HG03469 (cell line): ENCODE data around the gene EFL1.
"Not testable (repeated sequence)": the region's sequence is repeated elsewhere in the genome, so short reads cannot be mapped to it uniquely, and the experiment has no call there.

ENCODE experiments used
- ATAC-seq: cut with Tn5 transposase; IDR thresholded peaks from one replicate; pipeline ENCODE4 v1.9.1; 2021; ENCODE audit warnings: mild to moderate bottlenecking, moderate library complexity, moderate number of reproducible peaks; ENCODE audit not compliant: unreplicated experiment

The EFL1 gene

GRCh38 chr15:82262422-82263026 is at the start of gene EFL1, which contains the start of gene SAXO2:
Gene EFL1, minus strand, starts transcription at chr15:82262734. Its CDS starts 956 bp downstream, at chr15:82261778.
Gene SAXO2, plus strand, starts transcription at chr15:82262818. Its CDS starts 62 bp downstream, at chr15:82262880.
- peak; percentile 90 for ATAC-seq

- ATAC-seq, result not testable (repeated sequence)
These were observed 48.8 kb upstream of the EFL1 start for GRCh38 chr15:82311321-82311720.

DNA sequence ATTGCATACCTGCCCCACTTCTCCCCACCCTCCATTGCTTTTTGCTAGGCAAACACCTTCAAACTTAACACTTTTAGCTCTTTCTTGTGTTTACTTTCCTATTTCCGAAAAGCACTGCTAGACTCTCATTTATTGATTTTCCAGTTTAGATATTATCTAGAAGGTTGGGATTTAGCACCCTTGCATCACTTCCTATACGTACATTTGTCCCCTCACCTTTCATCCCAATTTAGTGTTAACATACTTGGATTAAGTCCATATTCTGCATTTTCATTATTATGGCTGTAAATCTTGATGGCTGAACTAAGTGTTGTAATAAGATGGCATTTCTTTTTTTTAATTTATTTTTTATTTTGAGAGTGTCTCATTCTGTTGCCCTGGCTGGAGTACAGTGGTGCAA is 47.3 kb upstream of the EFL1 start:
- ATAC-seq, result no peak

DNA sequence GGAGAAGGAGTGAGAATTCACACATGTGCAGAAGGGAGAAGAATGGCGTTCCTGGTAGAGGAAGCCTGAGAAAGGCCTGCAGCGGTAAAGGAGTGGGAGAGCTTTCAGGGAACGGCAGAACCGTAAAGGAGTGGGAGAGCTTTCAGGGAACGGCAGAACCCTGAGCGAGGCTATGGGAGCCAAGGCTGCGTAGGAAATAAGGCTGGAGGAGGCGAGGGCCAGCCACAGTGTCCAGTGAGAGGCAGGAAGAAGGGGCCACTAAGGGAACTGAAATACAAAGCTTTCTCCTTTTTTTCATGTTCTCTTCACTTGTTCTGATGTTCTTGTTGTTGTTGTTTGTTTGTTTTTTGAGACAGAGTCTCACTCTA is 45.2 kb upstream of the EFL1 start:
- no peak for ATAC-seq

GRCh38 chr15:82306791-82307713 is 44.5 kb upstream of the EFL1 start:
- no peak for ATAC-seq

- ATAC-seq, result no peak
These were observed 43.1 kb upstream of the EFL1 start for GRCh38 chr15:82305621-82306048.

GRCh38 chr15:82304778-82305090 is 42.2 kb upstream of the EFL1 start:
- no peak for ATAC-seq

DNA sequence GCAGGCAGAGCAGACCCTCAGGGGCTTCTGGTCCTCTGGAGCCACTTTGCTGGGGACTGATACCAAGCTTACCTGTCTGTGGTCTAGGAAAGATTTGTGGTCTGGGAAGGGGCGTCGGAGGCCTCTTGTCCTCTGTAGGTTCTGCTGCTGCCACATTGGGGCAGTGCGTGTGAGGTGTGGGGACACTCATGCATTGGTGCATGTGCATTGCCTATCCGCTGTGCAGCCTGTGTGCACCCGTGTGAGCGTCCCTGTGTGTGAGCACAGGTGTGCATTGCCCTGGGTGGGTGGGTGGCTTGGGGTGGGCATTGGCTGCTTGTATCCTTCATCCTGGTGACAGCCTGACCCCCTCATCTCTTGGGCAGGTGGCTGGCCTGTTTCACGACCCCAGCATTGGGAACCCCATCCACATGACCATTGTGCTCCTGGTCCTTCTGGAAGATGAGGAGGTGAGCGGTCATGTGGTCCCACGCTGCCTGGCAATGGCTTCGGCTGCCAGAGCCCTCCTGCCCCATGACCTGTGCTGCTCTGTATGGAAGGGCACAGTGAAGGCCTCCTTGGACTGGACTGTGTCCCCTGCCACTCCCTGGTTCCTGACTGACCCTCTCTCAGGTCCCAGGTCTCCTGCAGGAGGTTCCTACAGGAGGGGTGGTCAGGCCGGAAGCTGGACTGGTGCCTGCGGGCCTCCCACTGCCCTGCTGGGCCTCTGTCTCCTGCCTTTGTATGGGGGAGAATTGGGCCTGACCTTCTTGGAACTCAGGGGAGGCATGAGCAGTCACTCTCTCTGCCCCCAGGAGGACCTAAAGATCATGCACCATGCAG is 41.6 kb upstream of the EFL1 start:
- ATAC-seq, result no peak

DNA sequence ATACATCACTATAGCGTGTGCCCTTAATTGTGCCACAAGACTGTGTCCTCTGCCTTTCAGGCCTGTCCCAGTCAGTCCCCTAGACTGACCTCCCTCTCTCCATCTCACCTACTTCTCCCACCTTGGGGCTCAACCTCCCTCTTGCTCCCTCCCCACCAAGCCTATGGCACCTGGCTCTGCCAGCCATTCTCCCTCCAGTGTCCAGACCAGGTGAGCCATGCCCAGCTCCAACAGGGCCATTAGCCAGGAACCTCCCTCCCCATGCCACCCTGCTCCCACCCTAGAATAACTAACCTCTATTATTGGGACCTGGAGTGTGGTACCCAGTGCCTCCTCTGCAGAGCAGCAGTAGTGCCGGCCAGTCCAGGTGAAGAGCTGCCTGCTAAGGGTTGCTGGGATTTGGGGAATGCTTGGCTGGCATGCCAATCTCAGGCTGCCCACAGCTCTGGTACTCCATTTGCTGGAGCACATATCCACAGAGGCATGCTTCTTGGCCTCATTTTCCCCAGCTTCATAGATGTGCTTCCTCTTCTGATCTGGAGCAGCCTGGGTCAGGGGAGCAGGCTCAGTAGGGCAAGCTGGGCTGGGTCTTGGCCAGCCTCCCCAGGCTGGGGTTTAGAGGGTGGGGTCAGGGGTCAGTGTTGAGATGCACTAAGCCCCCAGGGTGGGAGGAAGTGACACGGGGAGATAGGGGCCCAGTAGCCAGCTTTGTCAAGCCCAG is 38.9 kb upstream of the EFL1 start:
- ATAC-seq, result no peak

GRCh38 chr15:82300883-82301282 is 38.3 kb upstream of the EFL1 start:
- ATAC-seq, result no peak

DNA sequence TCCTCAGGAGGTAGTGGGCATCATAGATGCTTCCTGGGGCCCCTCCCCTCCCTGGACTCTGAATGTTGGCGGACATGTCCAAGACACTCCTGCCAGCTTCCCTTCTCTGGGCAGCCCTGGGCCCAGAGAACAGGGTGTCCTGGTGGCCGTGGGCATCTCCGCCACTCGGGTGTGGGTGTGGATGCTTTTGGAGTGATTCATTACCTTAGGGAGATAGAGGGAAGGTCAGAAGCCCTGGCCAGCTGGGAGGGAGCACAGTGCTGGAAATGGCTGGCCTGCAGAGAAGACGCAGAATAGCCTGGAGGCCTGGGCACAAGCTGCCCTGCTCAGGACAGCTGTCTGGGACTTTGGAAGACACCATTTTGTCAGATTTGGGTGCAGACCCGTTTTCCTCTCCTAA is 37.8 kb upstream of the EFL1 start:
- not testable (repeated sequence) for ATAC-seq

DNA sequence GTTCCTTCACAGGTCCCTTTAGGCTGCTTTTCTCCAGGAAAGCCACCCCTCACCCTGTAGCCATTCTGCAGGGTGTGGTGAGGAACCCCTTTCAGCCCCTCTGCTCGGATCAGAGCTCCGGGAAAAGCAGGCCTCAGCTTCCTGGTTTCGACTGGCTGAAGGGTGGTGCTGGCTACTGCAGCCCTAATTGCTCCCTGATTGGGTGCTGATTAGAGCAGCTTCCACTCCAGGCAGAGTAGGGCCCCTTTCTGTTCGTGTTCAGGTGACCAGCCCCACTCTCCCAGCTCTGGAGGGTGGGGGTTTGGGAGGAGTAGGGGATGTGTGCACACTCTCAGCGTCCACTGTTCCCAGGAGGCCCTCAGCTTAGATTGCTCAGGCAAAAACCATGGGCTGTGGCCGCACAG is 37.0 kb upstream of the EFL1 start:
- ATAC-seq, result not testable (repeated sequence)

DNA sequence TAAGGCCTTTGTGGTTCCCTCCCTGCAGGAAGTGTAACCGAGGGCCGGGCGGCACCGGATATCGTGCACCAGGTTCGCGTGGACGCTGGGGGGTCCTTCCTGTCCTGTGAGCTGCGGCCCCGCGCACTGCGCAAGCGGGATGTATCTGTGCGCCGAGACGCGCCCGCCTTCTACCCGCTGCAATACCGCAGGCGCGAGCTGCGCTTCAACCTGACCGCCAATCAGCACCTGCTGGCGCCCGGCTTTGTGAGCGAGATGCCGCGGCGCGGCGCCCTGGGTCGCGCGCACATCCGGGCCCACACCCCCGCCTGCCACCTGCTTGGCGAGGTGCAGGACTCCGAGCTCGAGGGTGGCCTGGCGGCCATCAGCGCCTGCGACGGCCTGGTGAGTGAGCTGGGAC is 36.0 kb upstream of the EFL1 start:
- ATAC-seq, result no peak

DNA sequence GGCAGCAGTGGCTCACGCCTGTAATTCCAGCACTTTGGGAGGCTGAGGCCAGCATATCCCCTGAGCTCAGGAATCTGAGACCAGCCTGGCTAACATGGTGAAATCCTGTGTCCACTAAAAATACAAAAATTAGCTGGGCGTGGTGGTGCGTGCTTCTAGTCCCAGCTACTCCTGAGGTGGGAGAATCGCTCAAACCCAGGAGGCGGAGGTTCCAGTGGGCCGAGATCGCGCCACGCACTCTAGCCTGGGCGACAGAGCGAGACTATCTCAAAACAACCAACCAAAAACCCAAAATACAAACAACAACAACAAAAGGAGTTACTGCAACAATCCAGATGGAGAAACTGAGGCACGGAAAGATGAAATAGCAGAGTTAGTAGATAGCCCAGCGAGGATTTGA is 35.5 kb upstream of the EFL1 start:
- ATAC-seq, result no peak

DNA sequence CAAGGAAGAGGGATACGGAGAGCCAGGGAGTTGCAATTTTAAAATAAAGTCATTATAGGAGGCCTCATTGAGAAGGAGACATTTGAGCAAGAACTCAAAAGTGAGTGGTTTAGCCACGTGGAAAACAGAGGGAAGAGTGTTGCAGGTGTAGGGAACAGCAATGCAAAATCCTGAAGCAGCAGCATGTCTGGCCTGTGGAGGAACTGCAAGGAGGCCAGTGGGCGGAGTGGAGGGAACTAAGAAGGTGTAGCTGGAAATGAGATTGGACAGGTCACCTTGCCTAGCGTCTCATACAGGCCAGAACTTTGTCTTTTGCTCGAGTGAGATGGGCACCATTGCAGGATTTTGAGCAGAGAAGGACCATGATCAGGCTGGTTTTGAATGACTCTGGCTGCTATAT is 35.0 kb upstream of the EFL1 start:
- ATAC-seq, result no peak

DNA sequence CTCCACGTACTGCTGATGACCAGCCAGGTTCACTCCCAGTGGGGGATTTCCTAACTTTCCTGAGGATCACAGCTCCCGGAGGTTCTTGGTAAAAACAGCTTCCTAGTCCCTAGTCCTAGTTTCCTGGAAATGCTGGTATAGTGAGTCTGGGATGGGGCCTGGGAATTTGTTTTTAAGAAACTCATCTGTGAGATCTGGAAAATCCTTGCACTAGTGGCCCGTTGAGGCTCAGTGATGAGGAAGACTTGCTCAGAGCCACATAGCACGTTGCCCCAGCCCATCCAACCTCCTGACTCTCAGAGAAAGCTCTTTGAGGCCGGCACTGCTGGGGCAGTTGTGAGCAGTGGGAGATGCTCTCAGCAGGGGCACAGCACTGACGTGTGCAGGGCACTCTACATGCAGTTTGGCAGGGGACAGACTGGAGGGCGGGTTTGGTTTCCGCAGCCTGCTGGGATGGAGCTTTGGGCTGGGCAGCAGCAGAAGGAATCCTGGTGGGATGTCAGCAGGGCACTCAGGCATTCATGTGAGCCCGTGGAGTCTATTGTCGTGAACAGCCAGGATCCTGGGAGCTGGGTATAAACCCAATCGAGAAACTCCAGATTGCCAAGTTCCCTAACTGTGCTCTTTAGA is 31.6 kb upstream of the EFL1 start:
- no peak for ATAC-seq

- no peak for ATAC-seq
These were observed 29.7 kb upstream of the EFL1 start for GRCh38 chr15:82292271-82292670.

DNA sequence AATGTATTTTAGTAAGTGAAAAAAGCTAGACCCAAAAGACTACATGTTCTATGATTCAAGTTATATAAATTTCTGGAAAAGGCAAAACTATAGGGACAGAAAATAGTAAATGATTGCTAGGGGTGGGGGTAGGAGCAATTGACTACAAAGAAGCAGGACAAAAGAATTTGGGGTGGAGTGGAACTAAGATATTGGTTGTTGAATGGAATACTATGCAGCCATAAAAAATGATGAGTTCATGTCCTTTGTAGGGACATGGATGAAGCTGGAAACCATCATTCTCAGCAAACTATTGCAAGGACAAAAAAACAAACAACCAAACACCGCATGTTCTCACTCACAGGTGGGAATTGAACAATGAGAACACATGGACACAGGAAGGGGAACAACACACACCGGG is 25.7 kb upstream of the EFL1 start:
- not testable (repeated sequence) for ATAC-seq

- ATAC-seq, result peak; percentile 79
These were observed 23.9 kb upstream of the EFL1 start for GRCh38 chr15:82286475-82286874.

- ATAC-seq, result not testable (repeated sequence)
These were observed 21.8 kb upstream of the EFL1 start for GRCh38 chr15:82284381-82284780.
